HG03039 (cell line): Measurements from ENCODE around the gene ZNF341.

Experiments
- ATAC-seq: cut with Tn5 transposase; IDR thresholded peaks from one replicate; pipeline ENCODE4 v1.9.1; 2021; ENCODE audit warnings: mild to moderate bottlenecking, moderate library complexity; ENCODE audit not compliant: unreplicated experiment

Gene ZNF341

GRCh38 chr20:33839591-33839990 lies 107.8 kb downstream of the ZNF341 start:
- no peak for ATAC-seq

DNA sequence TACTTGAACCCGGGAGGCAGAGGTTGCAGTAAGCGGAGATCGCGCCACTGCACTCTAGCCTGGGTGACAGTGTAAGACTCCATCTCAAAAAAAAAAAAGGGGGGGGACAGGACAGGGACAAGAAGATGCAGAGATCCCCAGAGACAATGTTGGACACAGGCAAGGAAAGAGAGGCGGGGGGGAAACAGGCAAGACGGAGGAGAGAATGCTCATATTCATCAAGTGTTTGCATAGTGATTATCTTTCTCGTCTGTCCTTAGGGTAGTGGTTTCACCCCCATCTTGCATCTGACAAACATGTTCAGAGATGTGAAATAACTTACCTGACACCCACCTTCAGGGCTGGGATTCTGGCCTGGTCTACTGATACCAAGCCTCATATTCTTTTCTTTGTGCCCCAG lies 108.4 kb downstream of the ZNF341 start:
- ATAC-seq: no peak

DNA sequence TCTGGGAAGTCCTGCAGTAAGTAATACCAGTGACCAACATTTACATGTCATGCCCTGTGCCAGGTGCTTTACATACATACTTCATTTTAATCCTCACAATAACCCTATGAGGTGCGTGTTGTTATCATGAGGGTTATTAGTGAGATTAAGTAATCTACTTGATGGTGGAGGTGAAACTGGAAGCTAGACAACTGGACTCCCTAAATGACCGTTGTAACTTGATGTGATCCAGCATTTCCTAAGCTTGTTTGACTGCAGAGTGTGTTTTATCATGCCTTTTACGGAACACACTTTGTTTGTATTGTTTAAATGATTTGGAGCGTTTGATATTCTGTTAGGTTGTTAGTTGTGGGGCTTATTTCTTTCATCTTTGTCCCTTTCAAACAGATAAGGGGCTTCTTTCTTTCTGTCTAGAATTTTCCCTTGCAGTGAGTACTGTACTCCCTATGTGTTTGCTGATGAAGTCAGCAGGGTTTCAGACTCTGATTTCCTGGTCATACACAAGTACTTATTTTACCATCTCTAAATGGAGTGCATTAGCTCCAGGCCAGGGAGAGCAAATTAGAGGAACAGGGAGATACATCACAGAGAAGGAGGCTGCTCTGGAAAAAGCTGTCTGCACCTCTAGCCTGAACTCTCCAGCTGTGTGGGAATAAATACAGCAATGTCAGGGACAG lies 109.1 kb downstream of the ZNF341 start:
- ATAC-seq: no peak

- no peak for ATAC-seq
Observed at GRCh38 chr20:33841436-33841799, 109.6 kb downstream of the ZNF341 start.
